Endodermal cell (in vitro differentiated cells): Measurements from ENCODE around the gene ZNF678. TPM values are rescaled to one million over a fixed set of nuclear protein-coding genes. Genes with fewer than 3 reads are reported as not detected.

Experiments used
- DNase-seq: peaks from one replicate; pipeline ENCODE4 v3.0.0-alpha.2; 2017
- H3K27ac ChIP-seq: 2 replicates; pipeline ENCODE4 v1.5.1; 2013; ENCODE audit warnings: mild to moderate bottlenecking, low read depth, low read length, moderate library complexity
- H3K27me3 ChIP-seq: 2 replicates; pipeline ENCODE4 v1.6.1; 2013; ENCODE audit warnings: mild to moderate bottlenecking, low read length, moderate library complexity; ENCODE audit not compliant: insufficient read depth, control insufficient read depth, poor library complexity, severe bottlenecking
- H3K36me3 ChIP-seq: 2 replicates; pipeline ENCODE4 v1.7.0; 2013; ENCODE audit warnings: mild to moderate bottlenecking, low read length, moderate library complexity; ENCODE audit not compliant: control insufficient read depth, insufficient read depth
- H3K4me1 ChIP-seq: one replicate; pipeline ENCODE4 v1.7.0; 2013; ENCODE audit warnings: low read length; ENCODE audit not compliant: control insufficient read depth, insufficient read depth
- H3K4me3 ChIP-seq: 2 replicates; pipeline ENCODE4 v1.5.1; 2013; ENCODE audit warnings: mild to moderate bottlenecking, low read length, moderate library complexity
- H3K9ac ChIP-seq: 2 replicates; pipeline ENCODE4 v1.6.1; 2013; ENCODE audit warnings: mild to moderate bottlenecking, low read length, moderate library complexity; ENCODE audit not compliant: poor library complexity, severe bottlenecking; ENCODE audit errors: extremely low read depth
- H3K9me3 ChIP-seq: 2 replicates; pipeline ENCODE4 v1.6.1; 2013; ENCODE audit warnings: mild to moderate bottlenecking, low read length, moderate library complexity; ENCODE audit not compliant: control insufficient read depth
- H3K27ac Mint-ChIP-seq: 2 replicates; pipeline ENCODE4 v1.8.0; 2020; ENCODE audit warnings: mixed read lengths
- H3K27me3 Mint-ChIP-seq: 2 replicates; pipeline ENCODE4 v1.8.0; 2021; ENCODE audit warnings: mild to moderate bottlenecking, mixed read lengths; ENCODE audit not compliant: insufficient read depth
- H3K36me3 Mint-ChIP-seq: 2 replicates; pipeline ENCODE4 v1.8.0; 2020; ENCODE audit warnings: low read depth, mixed read lengths
- H3K4me1 Mint-ChIP-seq: 2 replicates; pipeline ENCODE4 v1.8.0; 2020; ENCODE audit warnings: mixed read lengths
- H3K4me3 Mint-ChIP-seq: 2 replicates; pipeline ENCODE4 v1.8.0; 2020; ENCODE audit warnings: mild to moderate bottlenecking, moderate library complexity, mixed read lengths
- H3K9me3 Mint-ChIP-seq: 2 replicates; pipeline ENCODE4 v1.8.0; 2020; ENCODE audit warnings: mild to moderate bottlenecking, mixed read lengths
- WGBS, 2 experiments: methylation state at CpG; one replicate each; pipeline versions ENCODE4 v1.1.5 to v1.1.7; 2013; ENCODE audit warnings: missing lambda C conversion rate in 2 of 2, mixed read lengths in 1 of 2; ENCODE audit not compliant: insufficient coverage in 1 of 2, insufficient read length in 1 of 2; 5-methylcytosine and 5-hydroxymethylcytosine counted together
- total RNA-seq, 2 donors: library from RNA; stranded (reverse); fragmentation: NEBNext Ultra II Directional in 1 of 2; extraction: Animal tissue kit (Norgen Biotek cat#: 25700) in 1 of 2; gene quantifications; 2 replicates in 1 of 2; 3 replicates in 1 of 2; pipeline ENCODE4 v1.2.1, GENCODE V29; 2021
- TF ChIP-seq, protein P1 (sequence below): fragments of 200-600 bp; sonication (generic); conservative IDR thresholded peaks from 2 replicates; pipeline ENCODE4 v1.5.0; 2021; ENCODE audit warnings: antibody characterized with exemption, mild to moderate bottlenecking

Gene ZNF678
- total RNA-seq, 2 donors from 2014 or later, result 23.1 to 24.3 TPM

DNA sequence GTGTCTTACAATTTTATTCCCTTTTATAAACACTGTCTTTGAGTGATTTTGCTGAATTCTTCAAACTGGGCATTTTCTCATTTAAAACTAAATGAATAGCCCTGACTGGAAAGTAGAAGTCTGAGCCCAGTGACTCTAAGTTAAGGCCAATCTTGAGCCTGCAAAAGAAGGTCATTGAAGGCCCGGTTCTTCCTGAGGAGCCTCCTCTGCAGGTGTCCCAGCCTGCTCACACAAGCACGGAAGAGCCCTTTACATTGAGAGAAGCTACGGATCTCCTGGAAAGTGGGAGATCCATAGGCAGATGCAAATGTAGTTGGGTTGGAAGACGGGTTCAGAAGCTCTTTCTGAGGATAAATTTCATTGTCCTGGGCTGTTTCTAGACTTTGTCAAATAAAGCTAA, 3.9 kb downstream of the ZNF678 start:
- Histone ChIP-seq H3K36me3 (peaks cover 4% of the 10 kb centered on the region), H3K4me3 (no peak overlapping the region), H3K4me1 (no peaks in the 10 kb centered on the region), H3K27me3 (no peaks in the 10 kb centered on the region), H3K27ac (no peak overlapping the region), H3K9me3 (peaks cover 15% of the 10 kb centered on the region), H3K9ac (no peak overlapping the region)
- TF ChIP-seq, protein P1, sequence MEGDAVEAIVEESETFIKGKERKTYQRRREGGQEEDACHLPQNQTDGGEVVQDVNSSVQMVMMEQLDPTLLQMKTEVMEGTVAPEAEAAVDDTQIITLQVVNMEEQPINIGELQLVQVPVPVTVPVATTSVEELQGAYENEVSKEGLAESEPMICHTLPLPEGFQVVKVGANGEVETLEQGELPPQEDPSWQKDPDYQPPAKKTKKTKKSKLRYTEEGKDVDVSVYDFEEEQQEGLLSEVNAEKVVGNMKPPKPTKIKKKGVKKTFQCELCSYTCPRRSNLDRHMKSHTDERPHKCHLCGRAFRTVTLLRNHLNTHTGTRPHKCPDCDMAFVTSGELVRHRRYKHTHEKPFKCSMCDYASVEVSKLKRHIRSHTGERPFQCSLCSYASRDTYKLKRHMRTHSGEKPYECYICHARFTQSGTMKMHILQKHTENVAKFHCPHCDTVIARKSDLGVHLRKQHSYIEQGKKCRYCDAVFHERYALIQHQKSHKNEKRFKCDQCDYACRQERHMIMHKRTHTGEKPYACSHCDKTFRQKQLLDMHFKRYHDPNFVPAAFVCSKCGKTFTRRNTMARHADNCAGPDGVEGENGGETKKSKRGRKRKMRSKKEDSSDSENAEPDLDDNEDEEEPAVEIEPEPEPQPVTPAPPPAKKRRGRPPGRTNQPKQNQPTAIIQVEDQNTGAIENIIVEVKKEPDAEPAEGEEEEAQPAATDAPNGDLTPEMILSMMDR, result no peak
- no peak overlapping the region for H3K27ac Mint-ChIP-seq
- peaks cover 29% of the 10 kb centered on the region for H3K36me3 Mint-ChIP-seq
- H3K9me3 Mint-ChIP-seq, result peaks cover 27% of the 10 kb centered on the region
- no peak for DNase-seq
- WGBS, 2 experiments, result 38 to 86% methylated on average over 1 to 4 of the region's 4 CpGs
- H3K4me1 Mint-ChIP-seq, result peaks cover 6% of the 10 kb centered on the region
- H3K27me3 Mint-ChIP-seq, result peaks cover 1% of the 10 kb centered on the region
- no peak overlapping the region for H3K4me3 Mint-ChIP-seq

DNA sequence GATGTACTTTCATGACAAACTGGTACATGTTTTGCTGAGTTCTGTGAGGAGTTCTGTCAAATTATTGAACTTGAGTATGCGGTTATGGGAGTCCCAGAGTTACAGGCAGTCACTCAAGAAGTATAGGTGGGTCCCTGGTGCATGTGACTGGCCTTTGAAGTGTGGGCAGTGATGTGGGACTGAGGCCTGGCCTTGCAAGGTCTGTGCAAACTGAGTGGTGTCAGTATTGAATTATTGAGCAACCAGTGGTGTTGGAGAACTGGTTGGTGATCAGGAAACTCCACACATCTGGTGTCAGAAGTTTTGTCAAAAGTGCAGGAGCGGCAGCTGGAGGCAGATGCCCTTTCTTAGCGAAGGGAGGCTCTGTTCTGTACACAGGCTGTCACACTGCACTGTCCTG, 5.2 kb downstream of the ZNF678 start:
- no peak overlapping the region for H3K27ac Mint-ChIP-seq
- no peak overlapping the region for H3K4me3 Mint-ChIP-seq

DNA sequence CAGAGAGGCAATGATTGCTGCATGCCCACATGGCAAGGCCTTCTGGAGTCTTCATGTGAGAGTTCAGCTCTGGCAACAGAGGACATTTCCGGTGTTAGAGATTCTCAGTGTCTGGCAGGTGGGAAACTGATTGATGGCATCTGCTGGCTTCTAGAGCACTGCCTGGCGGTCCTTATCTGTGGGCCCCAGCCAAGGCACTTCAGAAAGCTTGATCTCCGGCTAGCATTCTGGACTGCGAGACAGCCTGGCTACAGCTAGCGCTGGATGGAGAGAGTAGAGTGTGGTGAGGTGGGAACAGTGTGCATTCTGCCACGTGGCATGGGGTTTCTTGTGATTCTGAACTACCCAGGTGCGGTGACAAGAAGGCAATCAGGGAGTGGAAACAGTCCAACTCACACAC, 9.4 kb downstream of the ZNF678 start:
- no peak overlapping the region for H3K9ac ChIP-seq
- no peak overlapping the region for H3K27ac ChIP-seq
- H3K4me3 ChIP-seq, result no peak overlapping the region
- no peaks in the 10 kb centered on the region for H3K36me3 ChIP-seq
- Mint-ChIP-seq H3K36me3 (peaks cover 25% of the 10 kb centered on the region), H3K4me1 (no peaks in the 10 kb centered on the region), H3K27ac (no peak overlapping the region), H3K4me3 (no peak overlapping the region), H3K9me3 (peaks cover 17% of the 10 kb centered on the region), H3K27me3 (no peaks in the 10 kb centered on the region)
- no peaks in the 10 kb centered on the region for H3K4me1 ChIP-seq
- 95 to 100% methylated on average over 1 to 7 of the region's 7 CpGs for WGBS, 2 experiments
- peaks cover 37% of the 10 kb centered on the region for H3K9me3 ChIP-seq
- no peak for DNase-seq
- no peaks in the 10 kb centered on the region for H3K27me3 ChIP-seq
- TF ChIP-seq, protein P1, result no peak

More for the DNA sequence above, 5.2 kb downstream of the ZNF678 start:
- Mint-ChIP-seq H3K36me3 (peaks cover 28% of the 10 kb centered on the region), H3K27me3 (no peaks in the 10 kb centered on the region), H3K4me1 (peaks cover 6% of the 10 kb centered on the region), H3K9me3 (peaks cover 18% of the 10 kb centered on the region)
- Histone ChIP-seq H3K9me3 (peaks cover 12% of the 10 kb centered on the region), H3K27ac (no peak overlapping the region), H3K9ac (no peak overlapping the region), H3K27me3 (no peaks in the 10 kb centered on the region), H3K36me3 (peaks cover 4% of the 10 kb centered on the region), H3K4me1 (no peaks in the 10 kb centered on the region), H3K4me3 (no peak overlapping the region)
- no peak for DNase-seq
- TF ChIP-seq, protein P1, result no peak
- WGBS, 2 experiments, result 95 to 97% methylated on average over 3 of the region's 3 CpGs
